ENCODE results near the gene ZNF561. TPM values are rescaled to one million over a fixed set of nuclear protein-coding genes. Genes with fewer than 3 reads are reported as not detected.
A peak's percentile ranks its signal among the peaks of the same experiment; 100 is the strongest.

ZNF561 gene
- total and polyA plus RNA-seq, 10 of the 15 experiments (the other 5 are each of a cell fraction or from before 2014, with no cell fraction given): 12.8 to 38.2 (median 22.2) TPM

- TF ChIP-seq ELK1 (IDR thresholded peaks at IDR 0.05; ENCODE audit: low read depth, low read length) (peak; percentile 98), RFX5 (IDR thresholded peaks at IDR 0.05; ENCODE audit: low read depth, low read length) (peak; percentile 51; the same call in 1 of the 2 replicates), IKZF1 (conservative IDR thresholded peaks at IDR 0.05) (peak; percentile 69), RB1 (IDR thresholded peaks at IDR 0.05; ENCODE audit: borderline replicate concordance) (0 out of 2 replicates have a peak, but pooled peaks have one; percentile 27), POLR2AphosphoS2 (IDR thresholded peaks at IDR 0.05; ENCODE audit: low read depth, low read length) (peak; percentile 80; the same call in 1 of the 2 replicates), DPF2 (IDR thresholded peaks at IDR 0.05) (peak; percentile 32; the same call in 1 of the 2 replicates), POLR2AphosphoS5 (IDR thresholded peaks at IDR 0.05; ENCODE audit: low read length) (peak; percentile 97), ZNF274 (IDR thresholded peaks at IDR 0.05; ENCODE audit: insufficient read depth, insufficient read length) (no peak), TCF12 (IDR thresholded peaks at IDR 0.05; ENCODE audit: low read depth, low read length) (peak; percentile 17; the same call in 1 of the 2 replicates), EP300 (IDR thresholded peaks at IDR 0.05; ENCODE audit: borderline replicate concordance in 1 of 2, control insufficient read depth in 1 of 2, low read depth in 2 of 2, low read length in 2 of 2) (0 out of 4 replicates have a peak, but pooled peaks of 1 of the 2 experiments have one; percentile 20), CREM (IDR thresholded peaks at IDR 0.05; ENCODE audit: low read depth) (peak; percentile 97), MAX (IDR thresholded peaks at IDR 0.05; ENCODE audit: low read depth, low read length) (peak; percentile 86), SREBF1 (IDR thresholded peaks at IDR 0.05; ENCODE audit: low read length) (peak; percentile 15; the same call in 1 of the 2 replicates), BCL11A (IDR thresholded peaks at IDR 0.05; ENCODE audit: low read depth, low read length) (no peak), JUNB (IDR thresholded peaks at IDR 0.05) (peak; percentile 51), ATF7 (IDR thresholded peaks at IDR 0.05; ENCODE audit: low read depth) (peak; percentile 98), CHD4 (IDR thresholded peaks at IDR 0.05) (no peak), ZNF592 (IDR thresholded peaks at IDR 0.05) (no peak), WRNIP1 (IDR thresholded peaks at IDR 0.05; ENCODE audit: borderline replicate concordance, low read depth, low read length) (no peak; the same call in 1 of the 2 replicates), NFYB (IDR thresholded peaks at IDR 0.05; ENCODE audit: insufficient read depth, low read depth, low read length) (no peak), LARP7 (IDR thresholded peaks at IDR 0.05) (peak; percentile 15; the same call in 1 of the 2 replicates), PRDM15 (CRISPR knock-in tag; IDR thresholded peaks at IDR 0.05) (no peak)
These were observed 36.8 kb downstream of the ZNF561 start, which contains the start of gene ZNF121 (continued) for GRCh38 chr19:9584073-9584833.

Measured in GM12878 (cell line).